HG03442 (cell line): ENCODE results near the gene TNFRSF14.

Experiments used
- ATAC-seq: cut with Tn5 transposase; IDR thresholded peaks from one replicate; pipeline ENCODE4 v1.9.1; 2021; ENCODE audit warnings: mild to moderate bottlenecking, moderate library complexity; ENCODE audit not compliant: unreplicated experiment

Gene TNFRSF14

GRCh38 chr1:2556277-2556677, at the start of gene TNFRSF14:
Gene TNFRSF14 (plus strand): TSS chr1:2556371. CDS start chr1:2556665, 294 bp downstream.
- no peak for ATAC-seq

GRCh38 chr1:2506901-2507565, 49.1 kb upstream of the TNFRSF14 start:
- no peak for ATAC-seq

- ATAC-seq = no peak
Measured at GRCh38 chr1:2507744-2508155, 48.4 kb upstream of the TNFRSF14 start.

- ATAC-seq = no peak
Measured at GRCh38 chr1:2508180-2508579, 48.0 kb upstream of the TNFRSF14 start.

GRCh38 chr1:2508751-2509150, 47.4 kb upstream of the TNFRSF14 start:
- no peak for ATAC-seq

- no peak for ATAC-seq
Measured at GRCh38 chr1:2509589-2509988, 46.6 kb upstream of the TNFRSF14 start.

- no peak for ATAC-seq
Measured at GRCh38 chr1:2510366-2511155, 45.6 kb upstream of the TNFRSF14 start.

GRCh38 chr1:2512862-2513421, 43.2 kb upstream of the TNFRSF14 start:
- no peak for ATAC-seq

GRCh38 chr1:2513939-2514652, 42.1 kb upstream of the TNFRSF14 start:
- ATAC-seq = no peak

GRCh38 chr1:2514863-2515762, 41.1 kb upstream of the TNFRSF14 start:
- no peak for ATAC-seq

GRCh38 chr1:2515763-2516080, 40.4 kb upstream of the TNFRSF14 start:
- no peak for ATAC-seq

GRCh38 chr1:2516124-2516523, 40.0 kb upstream of the TNFRSF14 start:
- no peak for ATAC-seq

- ATAC-seq = no peak
Measured at GRCh38 chr1:2516946-2517345, 39.2 kb upstream of the TNFRSF14 start.

GRCh38 chr1:2517966-2518365, 38.2 kb upstream of the TNFRSF14 start:
- no peak for ATAC-seq

GRCh38 chr1:2518528-2518927, 37.6 kb upstream of the TNFRSF14 start:
- no peak for ATAC-seq

GRCh38 chr1:2519029-2519685, 37.0 kb upstream of the TNFRSF14 start:
- no peak for ATAC-seq

GRCh38 chr1:2519729-2520128, 36.4 kb upstream of the TNFRSF14 start:
- ATAC-seq = no peak

GRCh38 chr1:2520206-2520605, 36.0 kb upstream of the TNFRSF14 start:
- ATAC-seq = no peak

- ATAC-seq = no peak
Measured at GRCh38 chr1:2520806-2521205, 35.4 kb upstream of the TNFRSF14 start.

GRCh38 chr1:2522230-2522629, 33.9 kb upstream of the TNFRSF14 start:
- no peak for ATAC-seq
